Measurements from ENCODE around the gene IDI2. TPM values are rescaled to one million over a fixed set of nuclear protein-coding genes. Genes with fewer than 3 reads are reported as not detected.

Gene IDI2
- total RNA-seq, 1 experiment from 2014 or later, result 0.08 TPM

DNA sequence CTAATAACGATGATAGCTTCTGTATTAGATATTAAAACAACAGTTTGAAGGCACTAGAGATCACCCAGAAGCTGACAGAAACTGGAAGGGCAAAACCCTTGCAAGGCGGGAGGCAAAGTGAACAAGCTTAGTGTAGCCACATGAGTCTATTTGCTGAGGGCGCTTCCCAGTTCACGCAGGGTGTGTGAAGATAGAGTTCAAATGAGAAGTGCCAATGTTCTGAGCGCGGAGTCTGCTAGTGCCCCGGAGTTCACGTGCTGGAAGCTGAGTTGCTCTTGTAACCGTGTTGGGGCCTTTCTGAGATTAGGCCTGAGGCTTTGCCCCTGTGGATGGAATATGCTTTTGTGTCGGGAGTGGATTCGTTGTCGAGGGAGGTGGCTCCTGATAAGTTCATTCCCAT lies 54.0 kb downstream of the IDI2 start:
- DNase-seq (ENCODE audit: low read depth, low spot score), result no peak
- in situ Hi-C loops (cut with HindIII; ENCODE audit: low pct_unique_long_range_greater_than_20kb, low sequenced_read_pairs), result no loop called here

- no peak for DNase-seq (ENCODE audit: low read depth, low spot score)
- in situ Hi-C loops (cut with HindIII; ENCODE audit: low pct_unique_long_range_greater_than_20kb, low sequenced_read_pairs), result no loop called here
These were observed 54.5 kb downstream of the IDI2 start for GRCh38 chr10:971150-971542.

GRCh38 chr10:970311-971149 lies 55.1 kb downstream of the IDI2 start:
- no peak for DNase-seq (ENCODE audit: low read depth, low spot score)
- in situ Hi-C loops (cut with HindIII; ENCODE audit: low pct_unique_long_range_greater_than_20kb, low sequenced_read_pairs), result no loop called here

- no peak for DNase-seq (ENCODE audit: low read depth, low spot score)
- in situ Hi-C loops (cut with HindIII; ENCODE audit: low pct_unique_long_range_greater_than_20kb, low sequenced_read_pairs), result no loop called here
These were observed 56.0 kb downstream of the IDI2 start for GRCh38 chr10:969473-970150.

Other genes starting within 250 kb of the IDI2 start
- 22.5 and 23.1 TPM in 2 replicates for gene LARP4B, start 94.2 kb downstream of the IDI2 start, total RNA-seq (2014; rRNA removed; shearing (Covaris generic))
- 66.0 and 71.1 TPM in 2 replicates for gene GTPBP4, start 37.4 kb downstream of the IDI2 start, total RNA-seq (2014; rRNA removed; shearing (Covaris generic))
- gene IDI1, start 23.3 kb upstream of the IDI2 start, total RNA-seq (2014; rRNA removed; shearing (Covaris generic)), result 85.5 and 94.8 TPM in 2 replicates
- 5.7 and 7.6 TPM in 2 replicates for gene WDR37, start 30.5 kb upstream of the IDI2 start, total RNA-seq (2014; rRNA removed; shearing (Covaris generic))